ENCODE measurements around the gene FRAS1.

GRCh38 chr4:78207541-78207940 lies 150.4 kb downstream of the FRAS1 start:
- TF ChIP-seq CTCF (IDR thresholded peaks at IDR 0.05) (no peak), POLR2A (IDR thresholded peaks at IDR 0.05) (no peak)

Measured in uterus (tissue), 2 donors.